Mucosa of gallbladder (tissue), 1 donor: ENCODE measurements around the gene CGNL1. TPM values are rescaled to one million over a fixed set of nuclear protein-coding genes. Genes with fewer than 3 reads are reported as not detected.

Experiments used
- DNase-seq: peaks from one replicate; pipeline ENCODE4 v3.0.0-alpha.2; 2020; ENCODE audit warnings: low spot score
- total RNA-seq: library from RNA; stranded (reverse); gene quantifications from one replicate; pipeline ENCODE4 v1.2.1, GENCODE V29; 2021
- donor health status: DM: no; HTN: no; CAD: no.

Gene CGNL1
- total RNA-seq, 1 donor from 2014 or later = 7.9 TPM

DNA sequence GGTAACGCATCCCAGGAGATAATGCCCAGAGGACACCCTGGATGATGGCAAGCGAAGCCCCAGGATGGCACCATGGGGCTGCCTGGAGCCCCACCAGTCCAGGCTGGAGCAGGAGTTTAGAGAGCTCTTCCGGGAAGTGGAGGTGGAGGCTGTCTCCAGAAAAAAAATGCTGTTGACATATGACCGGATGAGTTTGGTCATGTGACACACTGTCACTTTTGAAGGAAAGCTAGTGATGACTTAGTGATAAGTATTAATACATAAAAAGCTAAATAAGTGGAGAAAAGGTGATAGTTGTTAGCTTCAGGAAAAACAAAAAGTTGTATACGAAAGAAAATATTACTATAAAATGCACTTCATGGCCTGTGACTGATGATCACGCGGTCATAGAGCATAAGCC is 195.4 kb downstream of the CGNL1 start:
- DNase-seq = no peak

DNA sequence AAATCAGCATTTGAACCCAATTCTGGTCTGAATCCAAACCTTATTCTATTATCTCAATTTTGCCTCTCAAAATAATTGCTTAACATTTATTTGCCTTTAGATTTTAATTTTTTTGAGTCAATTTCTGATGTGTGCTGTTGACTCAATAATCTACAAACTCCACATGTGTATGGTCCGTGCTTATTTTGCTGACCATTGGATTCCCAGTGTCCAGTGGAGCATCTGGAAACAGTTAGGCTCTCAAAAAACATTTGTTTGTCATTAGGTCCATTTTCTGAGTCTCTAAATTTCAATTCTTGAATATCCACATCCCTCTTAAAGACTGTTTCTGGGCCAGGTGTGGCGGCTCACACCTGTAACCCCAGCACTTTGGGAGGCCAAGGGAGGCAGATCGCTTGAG is 196.2 kb downstream of the CGNL1 start:
- no peak for DNase-seq

DNA sequence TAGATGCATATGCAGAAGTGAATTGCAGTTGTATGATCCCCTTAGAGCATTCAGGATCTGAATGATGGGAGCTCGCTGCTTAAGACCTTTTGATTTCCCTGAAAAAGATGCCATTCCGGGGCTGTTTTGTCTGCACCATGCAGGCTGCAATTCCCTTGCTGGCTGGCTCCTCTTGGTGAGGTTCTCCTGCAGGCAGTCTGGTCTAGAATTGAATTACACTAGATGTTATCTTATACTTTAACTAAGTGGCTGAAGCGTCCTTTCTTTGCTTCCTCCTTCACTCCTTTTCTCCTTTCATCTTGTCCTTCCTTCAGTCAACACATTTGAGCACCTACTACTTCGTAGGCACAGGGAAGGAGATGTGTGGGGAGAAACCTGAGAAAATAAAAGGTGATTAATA is 196.8 kb downstream of the CGNL1 start:
- no peak for DNase-seq

DNA sequence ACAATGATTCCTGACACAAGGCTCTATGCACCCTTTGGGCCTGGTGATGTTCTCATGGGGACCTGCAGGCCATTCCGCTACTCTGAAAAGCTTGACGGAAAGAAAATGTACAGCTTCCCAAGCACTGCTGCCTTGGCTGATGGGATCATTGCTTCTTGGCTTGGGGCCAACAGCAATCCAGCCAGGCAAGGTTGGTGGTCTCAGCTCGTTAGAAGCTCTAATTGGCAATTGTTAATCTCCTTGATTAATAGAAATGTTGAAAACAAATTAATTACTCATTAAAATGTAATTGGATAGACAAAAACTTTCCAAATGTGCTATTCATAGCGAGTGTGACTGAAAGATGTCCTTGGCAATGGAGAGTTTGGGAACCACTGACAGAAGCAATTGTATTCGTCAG is 199.1 kb downstream of the CGNL1 start:
- no peak for DNase-seq

DNA sequence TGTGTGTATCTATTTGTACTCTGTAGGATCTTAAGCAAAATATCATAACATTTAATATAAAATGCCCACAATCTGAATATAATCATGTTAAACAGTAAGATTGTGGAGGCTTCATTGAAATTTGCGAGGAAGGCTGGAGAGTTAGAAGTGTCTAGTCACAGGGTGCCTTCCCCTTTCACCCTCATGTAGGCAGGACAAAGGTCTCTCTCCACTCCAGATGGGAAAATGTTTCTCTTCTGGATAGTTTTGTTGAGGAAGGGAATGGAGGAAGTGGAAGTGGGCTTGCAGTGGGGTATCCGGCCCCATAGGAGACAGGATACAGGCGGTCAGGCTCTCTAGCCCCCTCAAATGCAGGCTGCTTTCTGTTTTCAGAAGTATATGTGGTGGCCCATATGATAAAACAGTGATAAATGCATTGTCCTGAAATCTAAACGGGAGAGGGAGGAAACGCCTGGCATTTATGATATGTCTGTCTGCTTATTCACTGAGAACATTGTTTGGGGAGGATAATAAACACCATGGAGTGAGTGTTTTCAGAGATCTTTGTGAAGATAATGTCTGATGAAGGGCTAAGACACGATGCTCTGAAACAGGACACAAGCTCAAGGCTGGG is 202.1 kb downstream of the CGNL1 start:
- DNase-seq = no peak

DNA sequence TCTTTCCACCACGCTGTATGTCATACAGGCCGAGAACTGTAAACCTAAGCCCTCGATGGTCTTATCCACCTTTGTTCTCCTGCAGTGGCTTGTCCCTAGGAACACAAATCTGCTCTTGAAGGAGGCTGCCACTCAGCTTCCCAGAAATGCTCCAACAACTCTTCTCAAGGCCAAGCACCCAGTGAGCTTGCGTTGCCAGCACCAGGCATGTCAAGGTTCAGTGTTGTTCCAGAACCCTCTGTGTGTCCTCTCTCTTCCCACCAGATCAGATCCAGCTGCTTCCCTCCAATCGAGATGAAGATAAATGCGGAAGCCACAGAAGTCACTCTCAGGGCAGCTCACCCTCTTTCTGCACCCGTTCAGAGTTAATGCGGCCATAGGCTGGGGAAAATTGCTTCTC is 204.1 kb downstream of the CGNL1 start:
- DNase-seq = no peak

DNA sequence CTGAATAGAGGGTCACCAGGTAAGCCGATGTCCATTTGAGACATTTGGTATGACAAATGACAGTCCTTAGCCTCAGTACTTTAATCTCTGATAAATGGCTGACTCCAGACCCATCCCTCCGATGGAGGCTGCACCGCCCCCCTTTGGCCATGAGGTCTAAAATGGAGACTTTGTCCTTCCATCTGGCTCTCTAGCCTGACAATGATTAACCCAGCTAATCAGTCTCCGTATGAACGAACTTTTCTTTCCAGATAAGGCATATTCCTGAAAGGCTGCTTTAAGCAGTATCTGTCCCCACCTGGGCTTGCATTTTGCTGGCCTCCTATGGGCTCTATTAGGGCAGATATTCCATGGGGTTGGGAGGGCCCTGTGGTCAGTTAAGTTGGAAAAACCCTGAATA is 204.6 kb downstream of the CGNL1 start:
- peak; percentile 33 for DNase-seq

DNA sequence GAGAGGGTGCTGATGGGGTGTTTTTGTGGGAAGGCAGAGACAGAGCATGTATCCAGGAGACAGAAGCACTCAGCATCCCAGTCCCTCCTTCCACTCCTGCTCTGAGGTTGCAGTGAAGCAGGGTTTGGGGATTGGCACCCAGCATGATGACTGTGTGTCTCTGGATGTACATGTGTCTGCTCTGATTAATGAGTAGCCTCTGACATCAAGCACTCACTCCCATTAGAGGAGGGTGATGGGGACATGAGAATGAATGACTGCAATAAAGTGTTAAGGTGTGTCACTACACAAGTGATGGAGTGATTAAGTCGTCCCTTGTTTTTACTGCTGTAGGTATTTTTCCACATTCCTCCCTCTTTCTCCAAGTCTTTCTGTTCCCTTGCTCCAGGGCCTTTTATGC is 205.8 kb downstream of the CGNL1 start:
- no peak for DNase-seq

DNA sequence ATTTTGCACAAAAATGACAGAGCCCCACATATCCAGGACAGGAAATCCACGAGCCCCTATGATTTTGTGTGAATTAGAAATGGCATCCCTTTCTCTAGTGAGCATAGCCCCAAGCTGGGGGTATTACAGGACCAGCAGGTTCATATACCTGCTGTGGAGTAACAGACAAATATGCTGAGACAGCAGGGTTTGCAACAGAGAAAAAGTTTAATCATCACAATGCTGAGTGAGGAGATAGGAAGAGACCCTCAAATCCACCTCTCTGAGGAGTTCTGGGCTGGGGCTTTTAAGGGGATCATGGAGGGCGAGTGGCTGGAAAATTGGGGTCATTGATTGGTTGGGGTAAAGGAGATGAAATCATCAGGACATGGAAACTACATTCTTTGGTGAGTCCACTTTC is 207.0 kb downstream of the CGNL1 start:
- no peak for DNase-seq

DNA sequence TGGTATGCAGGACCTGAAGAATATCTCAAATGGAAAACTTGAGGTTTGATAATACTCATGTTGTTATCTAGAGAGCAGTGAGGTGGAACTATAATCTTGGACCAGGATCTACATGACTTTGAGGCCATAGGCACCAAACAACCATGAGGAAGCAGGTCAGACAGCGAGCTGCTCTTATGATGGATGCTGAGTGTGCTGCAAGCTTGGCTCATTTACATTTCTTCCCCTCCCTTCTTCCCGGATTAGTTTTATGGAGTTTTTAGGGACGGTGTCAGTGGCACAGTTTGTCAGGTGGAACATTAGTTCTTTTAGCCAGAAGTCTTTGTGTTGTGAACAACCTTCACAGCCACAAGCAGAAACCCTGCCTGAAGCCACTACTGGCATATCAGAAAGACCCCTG is 207.4 kb downstream of the CGNL1 start:
- no peak for DNase-seq

DNA sequence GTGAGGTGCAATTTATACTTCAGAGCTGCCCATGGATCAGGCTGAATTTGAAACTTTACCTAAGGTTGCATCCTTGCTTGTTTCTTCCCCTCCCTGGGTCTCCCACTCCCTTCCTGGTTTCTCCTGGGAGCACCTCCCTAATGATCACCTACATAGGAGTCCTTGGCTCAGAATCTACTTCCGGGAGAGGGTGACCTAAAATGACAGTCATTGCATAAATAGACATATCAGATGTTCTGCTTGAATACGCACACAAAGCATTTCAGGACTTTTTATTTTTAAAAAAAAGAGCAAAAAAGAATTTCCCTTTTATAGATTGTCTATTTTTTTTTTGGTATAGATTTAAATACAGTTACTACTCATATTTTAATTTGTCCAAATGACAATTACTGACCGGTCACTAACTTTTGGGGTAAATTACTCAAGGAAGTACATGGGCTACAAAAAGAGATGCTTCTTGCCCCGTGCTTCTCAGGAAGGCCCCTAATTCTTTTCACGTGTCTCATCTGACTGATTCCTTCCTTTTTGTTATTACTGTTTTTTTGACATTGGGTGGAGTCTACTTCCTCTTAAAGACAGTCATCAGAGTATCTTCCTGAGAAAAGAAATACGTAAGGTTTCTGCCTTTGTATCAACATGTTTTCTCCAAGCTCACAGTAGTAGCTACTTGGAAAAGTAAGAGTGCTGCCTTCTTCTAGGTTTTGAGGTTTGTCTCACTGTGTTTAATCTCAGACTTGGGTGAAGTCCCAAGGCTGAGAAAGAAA is 210.5 kb downstream of the CGNL1 start:
- no peak for DNase-seq

DNA sequence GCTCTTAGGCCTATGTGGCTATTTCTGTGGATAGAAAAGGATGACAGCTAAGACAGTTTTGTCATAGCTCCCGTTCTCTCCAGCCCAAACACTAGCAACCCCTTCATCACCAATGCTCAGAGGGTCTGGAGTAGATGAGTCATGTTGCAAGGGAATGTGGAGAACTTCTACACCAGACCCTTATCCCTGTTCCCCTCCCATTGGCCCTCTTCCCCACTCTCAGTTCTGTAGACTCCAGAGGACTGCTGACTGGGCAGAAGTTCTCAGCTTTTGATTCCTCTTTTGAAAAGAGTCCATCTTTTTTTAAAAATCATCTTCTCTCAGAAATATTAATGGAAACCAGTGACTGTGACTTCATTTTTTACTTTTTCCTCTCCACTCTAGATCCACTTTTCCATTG is 213.0 kb downstream of the CGNL1 start:
- DNase-seq = no peak

DNA sequence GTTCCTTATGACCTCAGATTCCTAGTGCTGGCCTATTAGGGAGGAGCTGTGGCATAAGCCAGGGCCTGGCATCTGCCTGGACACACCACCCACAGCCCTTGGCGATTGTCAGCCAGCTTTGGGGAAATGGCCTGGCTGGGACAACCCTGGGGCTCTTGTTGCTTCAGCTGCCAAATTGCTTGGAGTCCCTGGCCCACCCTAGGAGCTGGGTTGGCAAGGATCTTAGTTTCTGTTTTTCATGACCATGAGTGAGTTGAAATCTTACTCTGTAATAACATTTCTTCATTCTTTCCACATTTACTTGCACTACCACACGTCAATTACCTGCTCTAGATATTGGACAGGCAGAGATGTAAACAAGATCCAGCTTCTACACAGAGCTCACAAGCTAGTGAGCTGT is 213.4 kb downstream of the CGNL1 start:
- DNase-seq = no peak

DNA sequence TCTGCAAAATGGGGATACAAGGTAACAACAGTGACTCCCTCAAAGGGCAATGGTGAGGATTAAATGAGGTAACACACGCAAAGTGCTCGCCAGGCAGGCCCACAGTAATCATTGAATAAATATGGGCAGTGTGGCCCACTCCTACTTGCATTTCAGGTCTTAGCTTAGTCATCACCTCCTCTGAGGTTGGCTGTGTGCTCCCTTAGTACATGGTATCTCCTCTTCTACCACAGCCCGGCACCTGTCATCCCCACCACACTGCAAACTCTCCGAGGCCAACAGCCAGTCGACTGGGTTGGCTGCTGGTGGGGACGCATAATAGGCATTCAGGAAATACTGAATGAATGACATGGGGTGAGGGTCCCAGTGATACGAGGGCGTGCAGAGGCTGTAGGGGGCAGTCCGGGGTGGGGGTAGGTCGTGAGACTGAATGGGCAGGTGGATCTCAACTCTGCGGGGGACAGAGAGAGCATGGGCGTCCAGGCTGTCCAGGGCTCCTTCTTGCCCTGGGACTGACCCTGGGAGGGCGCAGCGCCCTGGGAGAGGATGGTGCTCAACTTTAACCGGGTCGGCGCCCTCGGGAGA is 215.0 kb downstream of the CGNL1 start:
- DNase-seq = no peak

DNA sequence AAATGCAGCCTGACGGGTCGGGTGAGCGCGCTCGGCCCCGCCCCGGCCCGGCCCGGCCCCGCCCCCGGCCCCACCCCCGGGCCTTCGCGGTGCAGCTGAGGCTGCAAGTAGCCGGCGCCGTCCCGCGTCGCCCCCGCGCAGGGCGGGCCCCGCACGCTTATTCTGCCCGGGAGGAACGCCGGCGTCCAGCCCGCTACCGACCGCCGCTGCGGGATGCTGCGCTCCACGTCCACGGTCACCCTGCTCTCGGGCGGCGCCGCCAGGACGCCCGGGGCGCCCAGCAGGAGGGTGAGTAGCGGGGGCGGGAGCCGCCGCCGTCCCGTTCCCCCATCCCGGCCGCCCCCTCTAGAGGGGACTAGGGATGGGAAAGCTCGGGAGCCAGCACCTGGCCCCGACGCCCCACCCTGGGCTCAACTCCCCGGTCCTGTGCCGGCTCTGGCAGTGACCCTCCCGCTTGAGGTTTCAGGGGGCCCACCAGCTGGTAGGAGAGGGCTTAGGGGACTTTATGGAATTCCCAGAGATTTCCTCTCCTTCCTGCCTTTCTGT is 215.6 kb downstream of the CGNL1 start, which contains the start of gene MYZAP:
Gene MYZAP (plus strand): TSS at position 83 of the 546 bp plus-strand sequence. CDS start 131 bp downstream, at position 214.
- peak; percentile 69 for DNase-seq

DNA sequence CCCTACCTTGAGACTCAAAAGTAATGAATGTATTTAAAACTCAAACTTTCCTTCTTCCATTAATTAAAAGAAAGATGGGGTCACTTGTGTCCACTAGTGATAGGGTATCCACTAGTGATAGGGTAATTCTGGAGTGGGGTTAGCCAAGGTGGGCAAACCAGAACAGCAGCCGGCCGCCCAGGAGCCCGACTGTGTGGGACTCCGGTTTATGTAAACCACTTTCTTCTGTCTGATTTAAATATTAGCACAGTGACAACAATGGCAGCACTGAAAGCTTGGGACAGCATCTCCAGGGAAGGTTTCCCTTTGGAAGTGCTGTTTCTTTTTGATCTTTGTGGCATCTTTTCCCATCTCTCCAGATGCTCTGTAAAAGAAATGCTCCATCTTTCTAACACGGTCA is 216.1 kb downstream of the CGNL1 start:
- DNase-seq = no peak

DNA sequence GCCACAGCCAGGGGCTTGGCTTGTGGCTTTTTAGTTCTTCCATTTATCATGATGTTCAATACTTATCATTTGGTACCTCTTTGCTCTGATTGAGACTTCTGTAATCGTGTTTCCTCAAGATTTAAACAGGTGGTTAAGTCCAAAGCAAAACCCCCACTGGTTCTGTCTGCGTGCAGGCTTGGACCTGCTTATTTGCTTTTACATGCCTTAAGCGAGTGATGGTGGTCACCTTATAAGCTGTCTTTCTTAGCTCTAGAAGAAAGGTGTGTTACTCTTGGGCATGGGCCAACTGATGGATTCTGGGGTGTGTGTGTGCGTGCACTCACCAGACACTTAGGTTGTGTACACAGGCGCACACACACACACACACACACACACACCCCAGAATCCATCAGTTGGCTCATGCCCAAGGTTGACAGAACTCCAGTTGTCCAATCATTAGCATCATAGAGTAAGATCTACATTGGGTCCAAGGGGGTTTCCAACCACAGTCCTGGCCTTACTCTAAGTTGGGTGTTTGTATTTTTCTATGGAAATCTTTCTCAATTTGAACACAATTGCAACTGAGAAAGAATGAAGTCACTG is 216.6 kb downstream of the CGNL1 start:
- DNase-seq = no peak

DNA sequence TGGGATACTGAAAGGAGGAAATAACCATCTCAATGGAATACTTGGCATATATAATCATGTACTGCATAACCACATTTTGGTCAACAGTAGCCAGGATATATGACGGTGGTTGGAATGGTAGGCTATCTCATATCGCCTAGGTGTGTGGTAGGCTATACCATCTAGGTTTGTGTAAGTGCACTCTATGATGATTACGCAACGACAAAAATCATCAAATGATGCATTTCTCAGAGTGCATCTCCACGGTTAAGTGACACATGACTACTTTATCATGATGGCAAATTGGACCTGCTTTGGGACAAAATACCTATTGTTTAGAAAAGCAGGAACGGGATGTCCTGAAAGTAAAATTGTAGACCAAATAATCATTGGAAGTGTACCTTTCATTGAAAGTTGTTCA is 218.2 kb downstream of the CGNL1 start:
- DNase-seq = no peak

DNA sequence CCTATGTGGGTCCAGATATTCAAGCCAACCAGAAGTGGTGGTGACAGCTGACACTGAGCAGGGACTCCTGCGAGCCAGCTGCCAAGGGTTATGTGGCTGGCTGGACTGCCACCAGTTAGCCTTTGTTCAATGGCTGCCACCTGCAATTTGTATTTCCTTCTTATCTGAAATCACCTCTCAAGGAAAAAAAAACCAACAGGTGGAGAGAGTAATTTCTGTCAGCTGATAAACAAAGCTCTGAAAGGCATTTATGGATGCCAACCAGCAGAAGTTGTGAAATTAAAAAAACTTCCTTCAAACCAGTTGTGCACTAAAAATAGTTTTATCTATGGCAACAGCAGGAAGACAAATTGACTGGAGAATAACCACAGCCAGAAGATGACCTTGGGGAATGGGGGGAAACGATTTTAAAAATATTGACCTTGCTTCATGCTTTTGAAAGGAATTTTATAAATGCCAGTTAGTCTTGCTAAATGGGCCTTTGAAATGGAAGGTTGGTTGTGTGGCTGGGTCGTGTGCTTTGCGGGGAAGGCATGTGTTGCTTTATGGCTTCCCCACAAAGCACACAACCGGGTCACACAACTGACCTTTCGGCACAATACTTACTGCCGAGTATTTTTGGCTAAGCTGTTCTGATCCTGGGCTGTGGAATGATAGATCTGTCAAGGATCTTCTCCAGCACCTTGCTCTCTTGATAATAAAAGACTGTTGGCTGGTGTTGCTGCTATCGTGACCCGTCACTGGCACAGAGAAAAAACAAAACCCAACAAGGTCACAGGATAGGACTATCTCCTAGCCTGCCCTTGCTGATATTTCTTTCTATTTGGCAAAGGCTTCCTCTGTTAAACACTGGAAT is 218.9 kb downstream of the CGNL1 start:
- DNase-seq = peak; percentile 31

DNA sequence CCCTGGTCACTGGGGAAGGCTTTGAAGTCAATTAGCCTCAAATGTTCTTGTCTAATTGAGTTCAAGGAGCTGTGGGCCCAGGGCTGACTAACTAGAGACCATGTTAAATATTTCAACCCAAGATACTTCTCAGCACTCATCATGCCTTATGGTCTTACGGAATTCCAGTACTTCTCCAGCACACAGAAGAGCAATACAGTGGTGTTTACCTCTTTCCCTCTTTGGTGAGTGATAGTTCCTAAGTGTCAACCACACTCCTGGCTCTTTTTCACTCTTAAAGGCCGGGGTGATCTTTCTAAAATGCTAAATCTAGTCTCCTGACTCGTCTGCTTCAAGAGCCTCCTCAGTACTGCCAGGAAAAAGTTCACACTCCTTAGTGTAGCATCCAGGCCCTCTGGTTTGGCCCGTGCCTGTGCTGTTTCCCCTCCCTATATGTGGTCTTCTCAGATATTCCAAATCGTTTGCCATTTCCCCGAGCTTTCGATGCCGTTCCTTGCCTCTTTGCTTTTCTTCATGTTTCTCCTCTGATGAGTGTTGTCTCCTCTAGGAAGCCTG is 220.1 kb downstream of the CGNL1 start:
- no peak for DNase-seq

DNA sequence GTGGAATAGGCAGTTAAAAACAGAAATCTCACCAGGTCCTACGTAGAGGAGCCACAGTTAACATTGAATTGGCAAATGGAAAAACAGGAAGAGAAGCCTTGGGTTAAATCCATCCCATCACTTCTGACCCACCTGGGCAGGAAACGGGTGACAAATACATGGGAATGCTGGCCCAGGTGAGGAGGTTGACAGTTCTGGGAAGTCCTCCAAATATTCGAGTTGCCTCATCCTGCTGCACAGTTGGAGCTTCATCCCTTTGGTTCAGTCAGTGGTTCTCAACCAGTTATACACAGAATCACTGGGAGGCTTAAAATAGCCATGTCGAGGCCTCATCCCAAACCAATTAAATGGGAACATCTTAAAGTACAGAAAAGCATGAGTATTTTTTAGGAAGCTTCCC is 220.7 kb downstream of the CGNL1 start:
- no peak for DNase-seq
